H1 (cell line): ENCODE measurements around the gene DDX23. TPM values are rescaled to one million over a fixed set of nuclear protein-coding genes. Genes with fewer than 3 reads are reported as not detected.

Experiments
- CTCF ChIA-PET: fragments of 300-600 bp; sonication (Branson Sonifier 250); formaldehyde crosslinking; loops from one replicate; lab custom pipeline; 2021; ENCODE audit not compliant: partially characterized antibody; lab: Charles Lee
- POLR2A ChIA-PET: fragments of 300-600 bp; sonication (Branson Sonifier 250); formaldehyde crosslinking; loops from one replicate; lab custom pipeline; 2021; ENCODE audit warnings: inconsistent platforms; ENCODE audit not compliant: partially characterized antibody; lab: Charles Lee
- DNase-seq, 2 experiments: peaks; one replicate each; pipeline versions ENCODE4 v3.0.0 to v3.0.0-alpha.2; 2010 to 2022; ENCODE audit warnings: low spot score in 2 of 2, low read depth in 1 of 2, mixed read lengths in 1 of 2
- FAIRE-seq: peaks from 2 replicates; lab custom pipeline; 2011; peaks lifted over from hg19 to GRCh38; lab: Jason Lieb, UNC
- H2AFZ ChIP-seq: 2 replicates; pipeline ENCODE4 v1.8.1; 2012; ENCODE audit warnings: low read length, inconsistent platforms
- H2AK5ac ChIP-seq: 2 replicates; pipeline ENCODE4 v1.6.1; 2013; ENCODE audit warnings: low read depth, low read length
- H2BK120ac ChIP-seq: replicated peaks from 2 replicates; pipeline ENCODE3; 2013; ENCODE audit warnings: low read depth, low read length, inconsistent platforms
- H2BK12ac ChIP-seq: 2 replicates; pipeline ENCODE4 v1.6.1; 2013; ENCODE audit warnings: low read depth, low read length
- H2BK15ac ChIP-seq: 2 replicates; pipeline ENCODE4 v1.6.1; 2013; ENCODE audit warnings: low read length
- H2BK20ac ChIP-seq: 2 replicates; pipeline ENCODE4 v1.6.1; 2013; ENCODE audit warnings: low read length
- H2BK5ac ChIP-seq: 2 replicates; pipeline ENCODE4 v1.6.1; 2013; ENCODE audit warnings: low read depth, low read length
- H3K14ac ChIP-seq: 2 replicates; pipeline ENCODE4 v1.6.1; 2013; ENCODE audit warnings: inconsistent platforms; ENCODE audit not compliant: insufficient read length
- H3K18ac ChIP-seq: 2 replicates; pipeline ENCODE4 v1.6.1; 2013; ENCODE audit warnings: low read length; ENCODE audit errors: extremely low read depth
- H3K23ac ChIP-seq: 2 replicates; pipeline ENCODE4 v1.6.1; 2013; ENCODE audit warnings: inconsistent platforms; ENCODE audit not compliant: insufficient read length
- H3K23me2 ChIP-seq: 2 replicates; pipeline ENCODE4 v1.6.1; 2013; ENCODE audit warnings: low read depth, low read length
- H3K27ac ChIP-seq: 2 replicates; pipeline ENCODE4 v1.6.1; 2011; ENCODE audit warnings: low read depth, low read length, inconsistent platforms
- H3K27me3 ChIP-seq, 4 experiments: replicated peaks in 1 of 4; 1 replicate in 1 of 4; 2 replicates in 3 of 4; pipeline versions ENCODE4 v1.6.1 to v1.8.1; 2011 to 2013; ENCODE audit warnings: low read length in 3 of 4, mild to moderate bottlenecking in 3 of 4, inconsistent platforms in 2 of 4, mixed read lengths in 2 of 4, moderate library complexity in 1 of 4; ENCODE audit not compliant: control insufficient read depth in 3 of 4, insufficient read depth in 3 of 4; ENCODE audit errors: extremely low read depth in 1 of 4
- H3K36me3 ChIP-seq, 4 experiments: 2 replicates each; pipeline versions ENCODE4 v1.6.1 to v1.8.1; 2011 to 2013; ENCODE audit warnings: mild to moderate bottlenecking in 4 of 4, low read length in 3 of 4, moderate library complexity in 2 of 4, control low read depth in 1 of 4, inconsistent platforms in 1 of 4; ENCODE audit not compliant: insufficient read depth in 4 of 4, control insufficient read depth in 2 of 4
- H3K4ac ChIP-seq: replicated peaks from 2 replicates; pipeline ENCODE3; 2013; ENCODE audit warnings: low read length, low read depth, mixed read lengths, inconsistent platforms; ENCODE audit not compliant: insufficient read length
- H3K4me1 ChIP-seq, 4 experiments: replicated peaks in 1 of 4; 1 replicate in 1 of 4; 2 replicates in 3 of 4; pipeline versions ENCODE4 v1.6.1 to v1.8.1; 2011 to 2013; ENCODE audit warnings: low read length in 3 of 4, inconsistent platforms in 2 of 4, mixed read lengths in 1 of 4; ENCODE audit not compliant: insufficient read depth in 4 of 4, control insufficient read depth in 3 of 4
- H3K4me2 ChIP-seq, 2 experiments: 2 replicates each; pipeline versions ENCODE4 v1.6.1 to v1.8.1; 2011 to 2013; ENCODE audit warnings: low read depth in 2 of 2, low read length in 2 of 2, control low read depth in 1 of 2, inconsistent platforms in 1 of 2, mild to moderate bottlenecking in 1 of 2; ENCODE audit not compliant: insufficient read depth in 1 of 2
- H3K4me3 ChIP-seq, 4 experiments: fragments of 200-600, 300-600 bp in 1 of 4; sonication (generic), shearing (Covaris generic), sonication (Bioruptor Twin) in 1 of 4; 2 replicates each; pipeline versions ENCODE4 v1.5.1 to v1.8.1; 2011 to 2016; ENCODE audit warnings: low read length in 4 of 4, low read depth in 3 of 4, control low read depth in 2 of 4, inconsistent platforms in 2 of 4, mild to moderate bottlenecking in 2 of 4, mixed read lengths in 1 of 4, moderate library complexity in 1 of 4; ENCODE audit not compliant: insufficient read depth in 2 of 4; ENCODE audit errors: extremely low read depth in 1 of 4
- H3K56ac ChIP-seq: replicated peaks from 2 replicates; pipeline ENCODE3; 2013; ENCODE audit warnings: low read depth, mild to moderate bottlenecking, mixed read lengths, low read length, inconsistent platforms; ENCODE audit not compliant: insufficient read length
- H3K79me1 ChIP-seq: 2 replicates; pipeline ENCODE4 v1.6.1; 2013; ENCODE audit warnings: low read depth, low read length, control low read depth
- H3K79me2 ChIP-seq, 2 experiments: 2 replicates each; pipeline versions ENCODE4 v1.6.1 to v1.8.1; 2012 to 2013; ENCODE audit warnings: low read length in 2 of 2, mild to moderate bottlenecking in 2 of 2, inconsistent platforms in 1 of 2; ENCODE audit not compliant: insufficient read depth in 2 of 2, control insufficient read depth in 1 of 2
- H3K9ac ChIP-seq, 4 experiments: replicated peaks in 1 of 4; 1 replicate in 1 of 4; 2 replicates in 3 of 4; pipeline versions ENCODE4 v1.6.1 to v1.8.1; 2011 to 2013; ENCODE audit warnings: low read depth in 3 of 4, low read length in 3 of 4, control low read depth in 2 of 4, mild to moderate bottlenecking in 2 of 4, moderate library complexity in 2 of 4, inconsistent platforms in 1 of 4; ENCODE audit errors: extremely low read depth in 1 of 4
- H3K9me3 ChIP-seq, 2 experiments: 2 replicates each; pipeline versions ENCODE4 v1.6.1 to v1.8.1; 2012 to 2013; ENCODE audit warnings: mild to moderate bottlenecking in 2 of 2, moderate library complexity in 2 of 2, control low read depth in 1 of 2, inconsistent platforms in 1 of 2, low read depth in 1 of 2, low read length in 1 of 2, mixed read lengths in 1 of 2; ENCODE audit not compliant: insufficient read depth in 2 of 2
- H4K20me1 ChIP-seq, 2 experiments: replicated peaks in 1 of 2; 2 replicates each; pipeline versions ENCODE3 to v1.8.1; 2011 to 2013; ENCODE audit warnings: inconsistent platforms in 2 of 2, low read length in 2 of 2, mild to moderate bottlenecking in 1 of 2; ENCODE audit not compliant: insufficient read depth in 2 of 2, control insufficient read depth in 1 of 2
- H4K5ac ChIP-seq: 2 replicates; pipeline ENCODE4 v1.6.1; 2013; ENCODE audit warnings: low read length, low read depth, mixed read lengths, inconsistent platforms; ENCODE audit not compliant: insufficient read length
- H4K8ac ChIP-seq: 2 replicates; pipeline ENCODE4 v1.8.0; 2013; ENCODE audit warnings: mild to moderate bottlenecking, moderate library complexity, low read length, inconsistent platforms; ENCODE audit not compliant: insufficient read depth; ENCODE audit errors: extremely low read depth
- H4K91ac ChIP-seq: replicated peaks from 2 replicates; pipeline ENCODE3; 2013; ENCODE audit warnings: low read length, mixed read lengths, inconsistent platforms; ENCODE audit not compliant: insufficient read length
- POLR2AphosphoS5 ChIP-seq: IDR thresholded peaks from 2 replicates; pipeline ENCODE4 v1.6.1; 2011; ENCODE audit warnings: low read depth, low read length
- WGBS, 2 experiments: shearing (Covaris generic) in 1 of 2; methylation state at CpG; one replicate each; pipeline versions ENCODE4 v1.1.6 to v1.1.7; 2013 to 2015; ENCODE audit warnings: low lambda C conversion rate in 2 of 2, mixed read lengths in 2 of 2, inconsistent platforms in 1 of 2, low coverage in 1 of 2, missing lambda C conversion rate in 1 of 2; ENCODE audit not compliant: insufficient replicate concordance in 2 of 2, insufficient coverage in 1 of 2, insufficient read length in 1 of 2; ENCODE audit errors: extremely low coverage in 1 of 2, missing lambda C conversion rate in 1 of 2; 5-methylcytosine and 5-hydroxymethylcytosine counted together
- polyA plus RNA-seq, 7 experiments: library from polyadenylated mRNA; depleted of rRNA in 3 of 7; stranded (reverse) in 5 of 7; unstranded in 2 of 7; fragments of >200 nt in 5 of 7; fragments of 200-250 nt in 2 of 7; gene quantifications; 1 replicate in 5 of 7; 2 replicates in 1 of 7; 4 replicates in 1 of 7; pipeline versions ENCODE4 v1.2.1 to v1.2.3, GENCODE V29; 2011 to 2013; ENCODE audit warnings: missing spikeins in 2 of 7, mixed read lengths in 2 of 7
- total RNA-seq: library from RNA; stranded (reverse); fragmentation: NEBNext Ultra II Directional; extraction: Animal tissue kit (Norgen Biotek cat#: 25700); gene quantifications from 2 replicates; pipeline ENCODE4 v1.2.1, GENCODE V29; 2021

DDX23 gene
- total and polyA plus RNA-seq, 2 of the 8 experiments (the other 6 are each of a cell fraction or from before 2014, with no cell fraction given): 43.5 to 107 TPM

GRCh38 chr12:48857278-48857994, 5.5 kb upstream of the DDX23 start:
- Histone ChIP-seq H4K91ac (no peak overlapping the region), H2BK12ac (no peak overlapping the region), H3K23ac (no peak overlapping the region), H3K14ac (no peak overlapping the region), H2BK15ac (no peak overlapping the region), H3K36me3 (peaks cover 22 to 48% (median 33%) of the 10 kb centered on the region in 4 experiments), H3K79me1 (no peaks in the 10 kb centered on the region), H4K8ac (peak overlapping the region; percentile 36; the same call in 1 of the 2 replicates), H3K4me1 (peaks cover 0 to 5% (median 4%) of the 10 kb centered on the region in 4 experiments; a peak in 5 of 7 replicates), H2BK5ac (no peak overlapping the region), H3K18ac (no peak overlapping the region), H3K9me3 (no peaks in the 10 kb centered on the region), H3K9ac (no peak overlapping the region), H2BK120ac (no peak overlapping the region), H3K27me3 (no peaks in the 10 kb centered on the region), H3K4me3 (no peak overlapping the region), H3K79me2 (peaks cover 0 to 1% of the 10 kb centered on the region in 2 experiments; a peak in 1 of 4 replicates), H4K5ac (no peak overlapping the region), H3K4ac (no peak overlapping the region), H2AFZ (no peak overlapping the region), H3K56ac (no peak overlapping the region), H3K27ac (no peak overlapping the region), H2AK5ac (no peak overlapping the region), H4K20me1 (peaks cover 2 to 7% of the 10 kb centered on the region in 2 experiments), H3K23me2 (peaks cover 2% of the 10 kb centered on the region; the same call in 1 of the 2 replicates), H3K4me2 (no peak overlapping the region), H2BK20ac (no peak overlapping the region)
- DNase-seq: no peak
- ChIA-PET POLR2A (interaction anchor here (1.4 to 22.9 kb wide), 4 partner anchors 6 to 201 kb away, joined by 3 to 651 read pairs (median 104); partner anchors contain the start of genes ARF3 and RND1), CTCF (interaction anchor here (0.9 to 26.4 kb wide), 8 partner anchors 9 to 142 kb away, joined by 3 to 678 read pairs (median 6); partner anchors contain the start of gene RND1)
- no peak for FAIRE-seq
- 89% methylated on average over 13 of the region's 13 CpGs; no CpG with 5 or more reads in 1 of the 2 experiments for WGBS, 2 experiments
- peak; percentile 67 for TF ChIP-seq POLR2AphosphoS5
